GM12878 (cell line): ENCODE results near the gene P2RX6. TPM values are rescaled to one million over a fixed set of nuclear protein-coding genes. Genes with fewer than 3 reads are reported as not detected.

ENCODE experiments used
- ATAC-seq: fragments of 200-7000 bp; cut with Tn5 transposase; 3 replicates; pipeline ENCODE4 v1.9.1; 2020; ENCODE audit warnings: mild to moderate bottlenecking, moderate library complexity
- BruUV-seq: library from RNA; stranded (reverse); fragments of 400-500 nt; replicated peaks from 2 replicates; lab custom pipeline; 2021; lab: Mats Ljungman, UMichigan
- CTCF ChIA-PET: fragments of 300-600 bp; sonication (Branson Sonifier 250); formaldehyde crosslinking; extraction: SDS; loops from one replicate; lab custom pipeline; 2021; ENCODE audit warnings: inconsistent platforms; lab: Yijun Ruan, JAX
- POLR2A ChIA-PET: fragments of 350-600 bp; formaldehyde crosslinking; extraction: SDS; loops from one replicate; lab custom pipeline; 2021; ENCODE audit warnings: inconsistent platforms; lab: Charles Lee
- RAD21 ChIA-PET: fragments of 300-600 bp; sonication (Branson Sonifier 250); formaldehyde crosslinking; loops from one replicate; lab custom pipeline; 2023; ENCODE audit warnings: antibody characterized with exemption; ENCODE audit not compliant: unreplicated experiment; lab: Charles Lee
- SMC1A ChIA-PET: fragments of 300-600 bp; sonication (Branson Sonifier 250); formaldehyde crosslinking; loops from one replicate; lab custom pipeline; 2023; ENCODE audit not compliant: unreplicated experiment, uncharacterized antibody; lab: Charles Lee
- DNase-seq: peaks from one replicate; pipeline ENCODE4 v3.0.0-alpha.2; 2011; ENCODE audit warnings: low read depth, low spot score
- FAIRE-seq: peaks from 3 replicates; lab custom pipeline; 2011; peaks lifted over from hg19 to GRCh38; lab: Jason Lieb, UNC
- H2AFZ ChIP-seq: 2 replicates; pipeline ENCODE4 v1.6.0; 2011; ENCODE audit warnings: low read depth, low read length, control low read depth; ENCODE audit not compliant: control insufficient read depth
- H3K27ac ChIP-seq: 2 replicates; pipeline ENCODE4 v1.5.1; 2011; ENCODE audit warnings: control low read depth; ENCODE audit not compliant: control insufficient read depth, insufficient read depth
- H3K27me3 ChIP-seq, 2 experiments: replicated peaks in 1 of 2; 2 replicates each; pipeline versions ENCODE4 v1.6.0 to v1.6.1; 2011; ENCODE audit warnings: low read length in 1 of 2; ENCODE audit not compliant: control insufficient read depth in 2 of 2, insufficient read depth in 2 of 2
- H3K36me3 ChIP-seq, 2 experiments: 2 replicates each; pipeline ENCODE4 v1.5.1; 2011; ENCODE audit warnings: low read length in 1 of 2; ENCODE audit not compliant: control insufficient read depth in 2 of 2, insufficient read depth in 2 of 2
- H3K4me1 ChIP-seq: 2 replicates; pipeline ENCODE4 v1.6.1; 2011; ENCODE audit warnings: mild to moderate bottlenecking, low read length, moderate library complexity, mixed read lengths; ENCODE audit not compliant: control insufficient read depth, insufficient read depth
- H3K4me2 ChIP-seq: 2 replicates; pipeline ENCODE4 v1.6.0; 2011; ENCODE audit warnings: control low read depth; ENCODE audit not compliant: control insufficient read depth, insufficient read depth
- H3K4me3 ChIP-seq: fragments of 200-600 bp; sonication (generic); 2 replicates; pipeline ENCODE4 v1.5.1; 2016
- H3K79me2 ChIP-seq: 2 replicates; pipeline ENCODE4 v1.6.0; 2011; ENCODE audit warnings: low read length; ENCODE audit not compliant: control insufficient read depth, insufficient read depth
- H3K9ac ChIP-seq: 2 replicates; pipeline ENCODE4 v1.8.0; 2011; ENCODE audit warnings: low read length, control low read depth, mixed read lengths; ENCODE audit not compliant: control insufficient read depth, insufficient read depth
- H3K9me3 ChIP-seq: replicated peaks from 3 replicates; pipeline ENCODE4 v1.5.1; 2011; ENCODE audit warnings: mild to moderate bottlenecking, low read length; ENCODE audit not compliant: control insufficient read depth, insufficient read depth
- H4K20me1 ChIP-seq: 2 replicates; pipeline ENCODE4 v1.6.0; 2011; ENCODE audit not compliant: control insufficient read depth, insufficient read depth
- ASH2L ChIP-seq: fragments of 300-600, 200-600 bp; sonication (generic); IDR thresholded peaks from 2 replicates; pipeline ENCODE4 v1.6.1; 2017; ENCODE audit warnings: low read depth, mild to moderate bottlenecking, borderline replicate concordance
- BACH1 ChIP-seq: fragments of 450-650 bp; IDR thresholded peaks from 2 replicates; pipeline ENCODE4 v1.6.1; 2017; ENCODE audit warnings: mild to moderate bottlenecking, borderline replicate concordance
- BMI1 ChIP-seq: fragments of 450-650 bp; IDR thresholded peaks from 2 replicates; pipeline ENCODE4 v1.6.1; 2016; ENCODE audit warnings: mild to moderate bottlenecking, moderate library complexity, borderline replicate concordance
- CHD1 ChIP-seq: IDR thresholded peaks from 2 replicates; pipeline ENCODE4 v1.6.1; 2012; ENCODE audit warnings: low read depth, low read length, improper control_type of control experiment
- NFXL1 ChIP-seq: fragments of 450-650 bp; IDR thresholded peaks from 2 replicates; pipeline ENCODE4 v1.6.1; 2017; ENCODE audit warnings: antibody characterized with exemption, mild to moderate bottlenecking, borderline replicate concordance
- NR2F1 ChIP-seq: fragments of 450-650 bp; conservative IDR thresholded peaks from 2 replicates; pipeline ENCODE4 v1.6.1; 2017; ENCODE audit warnings: mild to moderate bottlenecking
- RBBP5 ChIP-seq: fragments of 200-600 bp; sonication (generic); conservative IDR thresholded peaks from 2 replicates; pipeline ENCODE4 v1.6.1; 2016
- SP1 ChIP-seq: IDR thresholded peaks from one replicate; pipeline ENCODE4 v1.6.1; 2011; ENCODE audit warnings: low read depth, low read length
- YBX1 ChIP-seq: fragments of 450-650 bp; IDR thresholded peaks from 2 replicates; pipeline ENCODE4 v1.6.1; 2016; ENCODE audit warnings: antibody characterized with exemption
- ZNF274 ChIP-seq: IDR thresholded peaks from one replicate; pipeline ENCODE4 v1.8.0; 2011; ENCODE audit not compliant: insufficient read length, insufficient read depth
- ZNF687 ChIP-seq: fragments of 450-650 bp; IDR thresholded peaks from 2 replicates; pipeline ENCODE4 v1.6.1; 2017; ENCODE audit warnings: mild to moderate bottlenecking, moderate library complexity
- WGBS: methylation state at CpG from one replicate; pipeline ENCODE4 v1.1.6; 2016; ENCODE audit warnings: low lambda C conversion rate; ENCODE audit not compliant: insufficient replicate concordance, insufficient coverage; ENCODE audit errors: missing lambda C conversion rate; 5-methylcytosine and 5-hydroxymethylcytosine counted together
- in situ Hi-C: fragments of 300-500 bp; cut with MboI; formaldehyde crosslinking; loops from 9 replicates; pipeline ENCODE4 v1.14.3; 2018; ENCODE audit warnings: mixed read lengths
- intact Hi-C: fragments of 100-400 bp; cut with micrococcal nuclease; formaldehyde crosslinking; loops from one replicate; pipeline ENCODE4 v1.14.2; 2022; ENCODE audit not compliant: unreplicated experiment
- polyA plus RNA-seq, 11 experiments: library from polyadenylated mRNA; depleted of rRNA in 4 of 11; unstranded in 6 of 11; stranded (reverse) in 5 of 11; fragments of >200 nt; fragmentation: Nextera tagmentation in 4 of 11; fragmentation: Illumina TruSeq in 1 of 11; extraction: Ambion mirVana in 4 of 11; extraction: Trizol in 1 of 11; gene quantifications; 1 replicate in 1 of 11; 2 replicates in 10 of 11; pipeline versions ENCODE4 v1.2.1 to v1.2.3, GENCODE V29; 2011 to 2016; ENCODE audit warnings: inconsistent platforms in 2 of 11, missing spikeins in 2 of 11, low read depth in 1 of 11
- total RNA-seq, 4 experiments: library from RNA; depleted of rRNA in 3 of 4; stranded (reverse); fragments of >200 nt in 3 of 4; fragmentation: Illumina TruSeq in 1 of 4; extraction: Trizol in 1 of 4; gene quantifications; 2 replicates each; pipeline versions ENCODE4 v1.2.1 to v1.2.3, GENCODE V29; 2013 to 2021

Gene P2RX6
- total and polyA plus RNA-seq, 10 of the 15 experiments (the other 5 are each of a cell fraction or from before 2014, with no cell fraction given) = 0.03 to 0.21 (median 0.07) TPM; not detected in 5

GRCh38 chr22:21012446-21013407 lies 2.2 kb upstream of the P2RX6 start:
- ChIA-PET RAD21 (no interaction called here), SMC1A (no interaction called here), POLR2A (interaction anchor here (1.3 kb wide), 1 partner anchor 10 kb away, joined by 4 read pairs; no protein-coding TSS in a partner anchor), CTCF (interaction anchor here (0.8 kb wide), 1 partner anchor 9 kb away, joined by 3 read pairs; no protein-coding TSS in a partner anchor)
- no peak for ATAC-seq
- WGBS = 65% methylated on average over 14 of the region's 14 CpGs
- intact Hi-C loops (no loop called here), in situ Hi-C loops (no loop called here)
- H3K27ac ChIP-seq = no peak overlapping the region
- H3K9ac ChIP-seq = no peak overlapping the region
- H3K4me3 ChIP-seq = no peak overlapping the region
- no peak overlapping the region for H3K4me2 ChIP-seq
- no TSS peak for BruUV-seq
- no peak for FAIRE-seq
- no peaks in the 10 kb centered on the region for H3K9me3 ChIP-seq
- no peaks in the 10 kb centered on the region for H4K20me1 ChIP-seq
- no peak overlapping the region for H2AFZ ChIP-seq
- TF ChIP-seq YBX1 (no peak), RBBP5 (no peak), CHD1 (no peak), ASH2L (no peak), ZNF274 (no peak), ZNF687 (no peak), BACH1 (no peak), SP1 (no peak), NFXL1 (no peak), BMI1 (no peak), NR2F1 (no peak)
- H3K4me1 ChIP-seq = peaks cover 7% of the 10 kb centered on the region
- H3K27me3 ChIP-seq = no peaks in the 10 kb centered on the region; a peak in 2 of 4 replicates
- no peaks in the 10 kb centered on the region for H3K79me2 ChIP-seq
- H3K36me3 ChIP-seq = no peaks in the 10 kb centered on the region
- no peak for DNase-seq
